HG03558 (cell line): ENCODE data around the gene PMF1.
"Not testable (repeated sequence)": the region's sequence is repeated elsewhere in the genome, so short reads cannot be mapped to it uniquely, and the experiment has no call there.

Source experiments
- ATAC-seq: cut with Tn5 transposase; IDR thresholded peaks from one replicate; pipeline ENCODE4 v1.9.1; 2021; ENCODE audit warnings: moderate number of reproducible peaks; ENCODE audit not compliant: unreplicated experiment; ENCODE audit errors: extremely low read depth

PMF1 gene

DNA sequence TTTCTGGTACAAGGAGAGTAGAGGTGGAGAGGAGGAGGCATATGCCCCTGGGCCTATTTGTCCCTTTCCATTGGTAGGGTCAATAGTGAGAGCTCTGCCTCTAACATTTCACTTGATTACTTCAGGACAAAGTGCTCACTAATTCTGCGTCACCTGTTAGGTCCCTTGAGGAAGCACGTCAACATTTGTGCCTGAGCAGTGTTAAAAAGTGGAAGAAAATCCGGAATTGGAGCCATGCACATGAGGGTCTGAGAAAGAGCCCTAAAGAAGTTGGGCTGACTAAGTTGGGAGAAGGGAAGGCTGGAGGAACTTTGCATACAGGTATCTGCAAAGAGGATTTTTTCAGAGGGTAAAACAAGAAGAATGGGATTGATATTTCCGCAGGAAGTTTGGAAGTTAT, 17.0 kb upstream of the PMF1 start:
- no peak for ATAC-seq

GRCh38 chr1:156196445-156196844, 16.4 kb upstream of the PMF1 start:
- no peak for ATAC-seq

DNA sequence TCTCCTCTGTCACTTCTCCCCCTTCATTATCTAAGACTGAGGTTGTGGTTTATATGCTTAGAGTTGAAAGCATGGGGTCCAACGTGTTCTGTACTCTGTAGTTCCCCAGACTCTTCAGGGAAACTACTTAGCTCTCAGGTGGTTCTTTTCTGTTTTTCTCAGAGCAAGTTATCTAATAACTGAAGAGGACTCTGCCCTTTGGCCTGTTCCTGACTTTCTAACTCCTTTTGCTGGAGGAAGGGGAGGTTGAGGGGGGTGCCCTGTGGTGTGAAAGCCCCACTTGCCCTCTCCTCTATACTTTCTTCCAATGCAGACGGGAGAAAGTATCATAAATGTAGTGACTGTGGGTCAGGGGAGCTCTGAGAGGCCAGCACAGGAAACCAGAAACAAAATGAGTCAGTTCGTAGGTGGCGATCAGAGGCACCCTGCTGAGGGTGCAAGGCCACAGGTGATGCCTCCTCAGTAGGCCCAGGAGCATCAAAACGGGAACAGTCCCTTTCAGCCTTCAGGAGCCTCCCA, 13.9 kb upstream of the PMF1 start:
- ATAC-seq, result no peak

GRCh38 chr1:156200044-156200443, 12.8 kb upstream of the PMF1 start:
- ATAC-seq, result no peak

- ATAC-seq, result no peak
These were observed 9.5 kb upstream of the PMF1 start for GRCh38 chr1:156203331-156203730.

GRCh38 chr1:156204686-156205085, 8.1 kb upstream of the PMF1 start:
- ATAC-seq, result no peak

DNA sequence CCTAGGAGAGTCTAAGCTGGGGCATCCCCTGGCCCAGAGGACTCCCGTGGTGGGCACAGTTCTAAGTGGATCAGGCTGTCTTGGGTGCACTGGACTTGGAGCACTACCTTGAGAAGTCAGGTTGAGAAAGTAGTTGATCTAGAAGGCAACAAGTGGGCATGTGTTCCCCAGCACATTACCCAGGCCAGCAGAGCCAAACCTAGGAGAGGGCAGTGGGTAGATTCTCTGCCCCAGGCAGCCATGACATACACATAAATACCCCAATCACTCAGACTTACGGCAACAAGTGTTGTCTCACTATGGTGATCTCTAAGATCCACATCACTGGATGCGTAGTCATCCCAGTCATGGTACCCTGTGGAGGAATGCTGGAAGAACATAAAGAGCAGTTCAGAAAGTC, 1.6 kb upstream of the PMF1 start:
- ATAC-seq, result no peak

- no peak for ATAC-seq
These were observed 677 bp upstream of the PMF1 start for GRCh38 chr1:156212130-156212529.

DNA sequence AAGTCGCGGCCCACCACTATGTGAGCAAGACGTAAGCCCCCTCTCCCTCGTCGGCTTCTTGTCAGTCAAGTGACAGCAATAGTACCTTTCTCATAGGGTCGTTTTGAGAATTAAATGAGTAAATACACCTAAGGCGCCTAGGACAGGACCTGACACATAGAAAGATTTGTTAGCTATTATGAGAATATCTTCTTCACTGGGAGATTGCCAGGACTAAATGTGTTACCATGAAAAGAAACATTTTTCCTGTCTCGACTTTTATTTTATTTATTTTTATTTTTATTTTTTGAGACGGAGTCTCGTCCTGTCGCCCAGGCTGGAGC, 798 bp downstream of the PMF1 start:
- ATAC-seq, result no peak

DNA sequence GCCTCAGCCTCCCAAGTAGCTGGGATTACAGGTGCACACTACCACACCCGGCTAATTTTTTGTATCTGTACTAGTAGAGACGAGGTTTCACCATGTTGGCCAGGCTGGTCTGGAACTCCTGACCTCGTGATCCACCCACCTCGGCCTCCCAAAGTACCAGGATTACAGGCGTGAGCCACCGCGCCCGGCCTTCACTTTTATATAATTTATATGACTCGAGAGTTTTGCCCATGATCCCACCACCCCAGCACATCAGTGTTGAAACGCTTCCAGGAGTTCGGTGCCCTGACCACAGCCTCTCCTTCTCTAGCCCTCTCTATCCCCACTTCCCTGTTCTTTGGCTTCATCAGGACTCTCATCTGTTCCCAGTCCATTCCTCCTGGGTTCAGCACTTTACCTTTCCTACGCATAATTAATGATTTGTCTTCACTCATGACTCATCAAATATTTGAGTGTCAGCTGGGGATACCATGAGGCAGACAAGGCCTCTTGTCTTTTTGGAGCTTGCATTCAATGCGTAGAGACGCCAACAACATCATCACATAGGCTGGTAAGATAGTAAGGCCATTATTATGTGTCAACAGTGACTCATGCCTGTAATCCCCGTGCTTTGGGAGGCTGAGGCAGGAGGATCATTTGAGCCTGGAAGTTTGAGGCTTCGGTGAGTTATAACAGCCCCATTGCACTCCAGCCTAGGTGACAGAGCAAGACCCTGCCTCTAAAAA, 1.4 kb downstream of the PMF1 start:
- ATAC-seq, result no peak

GRCh38 chr1:156216361-156217086, 3.7 kb downstream of the PMF1 start:
- ATAC-seq, result not testable (repeated sequence)

GRCh38 chr1:156217871-156218270, 5.1 kb downstream of the PMF1 start:
- no peak for ATAC-seq

- no peak for ATAC-seq
These were observed 7.4 kb downstream of the PMF1 start for GRCh38 chr1:156220226-156220625.

GRCh38 chr1:156221986-156222692, 9.3 kb downstream of the PMF1 start:
- no peak for ATAC-seq

DNA sequence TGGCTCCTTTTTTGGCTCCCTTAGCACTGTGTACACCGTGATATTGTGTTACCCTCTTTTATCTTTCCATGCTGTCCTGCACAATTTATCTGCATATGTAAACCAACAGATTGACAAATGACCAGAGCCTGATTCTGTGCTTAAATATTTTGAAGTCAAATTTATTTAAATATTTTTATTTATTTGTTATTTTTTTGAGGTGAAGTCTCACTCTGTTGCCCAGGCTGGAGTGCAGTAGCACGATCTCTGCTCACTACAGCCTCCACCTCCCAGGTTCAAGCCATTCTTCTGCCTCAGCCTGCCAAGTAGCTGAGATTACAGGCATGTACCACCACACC, 12.8 kb downstream of the PMF1 start:
- ATAC-seq, result no peak

DNA sequence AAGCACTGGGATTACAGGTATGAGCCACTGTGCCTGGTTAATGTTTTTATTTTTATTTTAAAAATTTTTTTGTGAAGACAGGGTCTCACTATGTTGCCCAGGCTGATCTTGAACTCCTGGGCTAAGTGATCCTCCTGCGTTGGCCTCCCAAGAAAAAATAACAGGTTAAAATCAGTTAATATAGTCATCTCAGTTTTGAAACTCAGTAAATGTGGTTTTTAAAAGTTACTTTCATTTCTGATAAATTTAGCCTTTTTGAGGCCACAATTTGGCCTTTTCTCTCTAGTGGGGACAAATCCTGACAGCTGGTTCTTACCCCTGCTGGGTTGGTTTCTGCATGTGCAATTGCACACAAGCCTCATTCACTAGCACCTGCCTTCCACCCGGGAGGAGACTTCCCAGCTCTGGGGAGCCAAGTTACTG, 13.3 kb downstream of the PMF1 start:
- peak; percentile 51 for ATAC-seq

DNA sequence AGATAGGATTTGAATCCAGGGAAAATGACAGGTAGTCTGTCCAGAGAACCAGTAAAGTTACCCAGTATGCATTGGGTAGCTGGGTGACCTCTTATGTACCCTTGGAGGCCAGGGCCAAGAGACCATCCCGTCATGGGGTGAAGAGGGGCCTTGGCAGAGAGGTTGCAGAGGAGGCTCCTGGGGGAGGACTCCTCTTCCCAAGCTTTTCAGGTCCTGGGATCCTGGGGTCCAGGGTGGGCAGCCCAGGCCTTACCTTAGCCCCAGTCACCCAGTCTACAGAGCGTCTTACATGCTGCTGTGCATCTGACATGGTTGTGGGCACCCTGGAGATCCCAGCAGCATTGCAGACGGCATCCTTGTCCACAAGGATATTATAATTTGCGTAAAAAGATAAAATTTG, 14.0 kb downstream of the PMF1 start:
- ATAC-seq, result no peak

DNA sequence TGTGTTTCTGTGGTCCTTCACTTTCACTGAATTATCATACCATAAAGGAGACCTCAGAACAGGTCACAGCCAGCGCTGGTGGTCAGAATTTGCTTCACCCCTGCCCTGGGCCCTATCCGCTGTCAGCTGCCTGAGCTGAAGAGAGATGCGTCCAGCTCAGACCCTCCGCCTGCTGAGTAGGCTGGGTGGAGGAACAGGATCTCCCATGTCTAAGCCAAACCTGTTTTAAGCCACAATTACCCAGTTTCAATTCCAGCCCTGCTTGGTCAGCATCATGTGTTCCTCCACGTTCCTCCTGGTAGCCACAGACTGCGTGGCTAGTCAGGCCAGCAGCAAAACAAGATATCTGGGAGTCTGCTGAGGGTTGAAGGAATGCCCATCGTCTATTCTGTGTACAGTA, 15.7 kb downstream of the PMF1 start:
- no peak for ATAC-seq

GRCh38 chr1:156229809-156230472, 17.1 kb downstream of the PMF1 start:
- no peak for ATAC-seq

DNA sequence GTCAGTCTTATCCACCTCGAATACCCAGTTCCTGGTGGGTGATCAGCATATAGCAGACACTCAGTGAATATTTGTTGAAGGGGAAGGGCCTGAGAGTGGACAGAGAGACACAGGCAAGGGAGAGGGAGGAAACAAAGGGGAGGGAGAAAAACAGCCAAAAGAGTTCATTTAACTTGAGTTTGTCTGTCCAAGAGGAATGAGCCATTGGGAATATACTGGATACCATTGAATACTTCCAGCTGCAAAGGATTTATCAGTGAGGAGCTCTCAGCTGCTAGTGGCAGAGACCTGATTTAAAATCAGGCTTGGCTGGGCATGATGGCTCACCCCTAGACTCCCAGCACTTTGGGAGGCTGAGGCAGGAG, 17.6 kb downstream of the PMF1 start:
- ATAC-seq, result no peak
